ENCODE data around the gene MOB2.

MOB2 gene

DNA sequence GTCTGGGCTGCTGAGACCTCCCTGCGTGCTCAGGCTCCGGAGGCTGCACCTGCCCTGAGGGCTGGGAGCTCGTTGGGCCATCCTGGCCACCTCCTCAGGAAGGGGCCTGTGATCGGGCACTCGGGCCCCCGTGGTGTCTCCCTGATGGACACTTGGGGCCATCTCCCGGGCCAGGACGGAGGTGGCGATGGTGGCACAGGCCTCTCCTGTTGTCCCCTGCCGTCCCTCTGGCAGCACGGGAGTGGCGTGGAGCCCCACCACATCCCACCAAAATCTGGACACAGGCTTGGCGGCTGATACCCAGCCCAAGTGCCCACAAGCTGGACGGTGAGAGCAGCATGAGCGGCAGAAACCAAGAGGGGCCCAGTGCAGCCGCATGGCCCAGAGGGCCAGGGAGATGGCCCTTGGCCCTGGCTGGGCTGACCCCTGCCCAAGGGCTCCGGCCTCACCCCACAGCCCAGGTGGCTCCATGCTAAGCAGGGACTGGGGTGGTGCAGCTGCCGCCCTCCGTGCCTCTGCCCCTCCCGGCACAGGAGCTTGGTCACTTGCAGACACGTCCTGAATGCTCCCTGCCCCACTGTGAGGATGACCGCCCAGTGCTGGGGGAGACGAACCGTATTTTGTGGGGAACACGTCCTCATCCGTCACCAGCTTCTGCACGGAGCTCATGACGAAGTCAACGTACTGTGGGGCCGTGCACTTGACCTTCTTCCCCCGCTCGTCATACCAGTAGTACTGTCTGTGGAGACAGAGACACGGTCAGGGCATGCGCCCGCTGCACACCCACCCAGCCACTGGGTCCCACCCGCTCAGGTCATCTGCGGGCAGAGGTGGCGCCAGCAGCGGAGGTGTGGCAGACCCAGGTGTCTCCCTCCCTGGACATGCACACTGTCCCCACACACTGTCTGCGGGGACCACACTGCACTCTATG, 15.6 kb downstream of the MOB2 start:
- DNase-seq (ENCODE audit: low read depth in 2 of 2) = no peak

DNA sequence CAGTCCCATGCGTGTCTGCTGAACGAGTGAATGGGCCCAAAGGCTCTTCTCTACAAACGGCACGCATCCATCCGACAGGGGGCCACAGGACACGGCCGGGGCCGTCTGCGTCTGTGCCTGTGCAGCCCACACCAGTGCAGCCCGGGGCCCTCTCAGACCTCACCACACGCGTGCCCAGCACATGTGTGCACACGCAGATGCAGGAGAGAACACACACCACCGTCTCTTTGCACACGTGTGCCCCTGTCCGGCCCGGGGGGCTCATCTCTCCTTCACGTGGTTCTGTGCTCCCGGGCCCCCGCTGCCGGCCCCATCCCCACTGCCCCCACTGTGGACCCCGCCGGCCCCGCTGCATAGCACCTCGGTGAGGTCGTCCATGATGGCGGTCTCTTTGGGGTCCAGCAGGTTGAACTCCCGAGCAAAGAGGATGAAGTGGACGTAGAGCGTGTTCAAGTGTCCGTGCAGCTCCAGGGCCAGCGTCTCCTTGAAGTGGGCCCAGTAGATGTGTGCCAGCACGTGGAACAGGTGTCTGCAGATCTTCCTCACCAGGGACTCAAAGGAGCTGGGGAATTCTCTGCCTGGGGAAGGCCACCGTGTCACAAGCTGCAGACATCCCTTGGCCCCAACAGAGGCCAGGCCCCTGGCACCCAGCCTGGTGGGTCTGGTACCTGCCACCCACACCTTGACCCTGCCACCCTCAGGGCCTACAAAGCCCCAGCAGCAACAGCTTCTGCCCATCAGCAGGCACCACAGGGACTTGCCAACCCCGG, 16.5 kb downstream of the MOB2 start:
- DNase-seq (ENCODE audit: low read depth in 2 of 2) = no peak

DNA sequence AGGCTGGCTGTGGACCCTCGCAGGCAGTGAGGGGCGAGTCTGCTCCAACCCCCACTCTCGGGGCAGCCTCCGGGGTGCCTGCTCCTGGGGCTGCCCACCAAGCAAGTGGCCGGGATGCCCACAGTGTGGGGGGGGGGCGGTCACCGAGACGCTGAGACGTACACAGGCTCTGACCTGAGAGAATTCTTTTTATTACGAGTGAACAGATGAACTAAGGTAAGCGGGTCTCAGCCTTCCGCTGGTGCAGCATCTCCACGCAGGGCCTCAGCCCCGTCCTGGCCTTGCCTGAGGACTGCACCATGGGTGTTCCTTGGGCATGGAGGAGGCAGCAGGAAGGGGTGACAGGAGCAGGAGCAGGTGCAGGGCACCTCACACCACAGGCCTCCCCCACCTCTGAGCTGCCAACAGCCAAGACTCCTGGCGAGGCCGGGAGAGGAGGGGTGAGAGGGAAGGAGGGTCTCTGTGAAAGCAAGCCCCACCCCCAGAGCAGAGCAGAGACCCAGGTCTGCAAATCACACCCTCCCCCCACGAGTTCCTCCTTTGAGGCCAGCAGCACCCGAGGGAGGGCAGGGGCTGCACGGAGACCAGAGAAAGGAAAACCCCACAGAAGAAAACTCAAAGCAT, 17.2 kb downstream of the MOB2 start:
- DNase-seq (ENCODE audit: low read depth in 2 of 2) = no peak

DNA sequence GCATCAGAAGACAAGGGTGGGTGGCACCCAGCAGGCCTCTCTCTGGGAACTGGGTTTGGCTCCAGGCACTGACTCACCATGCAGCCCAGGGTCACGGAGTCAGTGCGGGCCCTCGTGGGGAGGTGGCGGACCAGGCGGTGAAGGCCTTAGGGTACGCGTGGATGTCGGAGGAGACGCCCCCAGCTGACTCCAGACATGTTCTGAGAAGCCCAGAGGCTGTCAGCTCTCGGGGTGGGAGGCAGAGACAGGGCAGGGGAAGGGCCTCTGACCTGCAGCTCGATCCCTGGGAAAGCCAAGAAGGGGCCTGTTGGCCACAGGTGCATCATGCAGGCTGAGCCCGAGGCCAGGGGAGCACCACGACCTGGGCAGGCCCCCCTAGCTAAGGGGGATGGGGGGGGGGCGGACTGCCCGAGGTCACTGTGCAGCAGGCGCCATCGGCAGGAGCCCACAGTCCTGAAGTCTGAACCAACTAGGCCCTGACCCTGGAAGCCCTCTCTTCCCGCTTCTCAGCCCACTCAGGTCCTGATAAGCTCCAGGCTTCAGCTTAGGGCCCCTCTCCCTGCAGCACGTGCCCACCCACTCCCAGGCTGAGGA, 18.0 kb downstream of the MOB2 start:
- no peak for DNase-seq (ENCODE audit: low read depth in 2 of 2)

DNA sequence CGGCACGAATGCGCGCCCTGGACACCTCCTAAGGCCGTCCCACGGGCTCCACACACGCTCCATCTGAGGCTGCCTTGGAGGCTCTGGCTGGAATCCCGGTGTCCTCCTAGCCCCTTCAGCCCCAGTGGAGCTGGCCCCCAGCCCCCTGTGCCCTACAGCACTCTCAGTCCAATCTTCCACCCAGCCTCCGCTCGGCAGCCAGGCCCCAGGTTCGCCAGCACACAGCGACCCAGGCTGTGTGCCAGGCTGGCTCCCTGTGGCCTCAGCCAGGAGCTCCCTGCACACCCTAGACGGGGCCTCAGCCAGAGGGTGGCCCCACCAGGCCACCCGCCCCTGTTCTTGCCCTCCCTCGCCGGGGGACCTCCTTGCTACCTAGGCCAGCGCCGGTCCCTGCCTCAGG, 18.6 kb downstream of the MOB2 start:
- DNase-seq (ENCODE audit: low read depth in 2 of 2) = no peak

DNA sequence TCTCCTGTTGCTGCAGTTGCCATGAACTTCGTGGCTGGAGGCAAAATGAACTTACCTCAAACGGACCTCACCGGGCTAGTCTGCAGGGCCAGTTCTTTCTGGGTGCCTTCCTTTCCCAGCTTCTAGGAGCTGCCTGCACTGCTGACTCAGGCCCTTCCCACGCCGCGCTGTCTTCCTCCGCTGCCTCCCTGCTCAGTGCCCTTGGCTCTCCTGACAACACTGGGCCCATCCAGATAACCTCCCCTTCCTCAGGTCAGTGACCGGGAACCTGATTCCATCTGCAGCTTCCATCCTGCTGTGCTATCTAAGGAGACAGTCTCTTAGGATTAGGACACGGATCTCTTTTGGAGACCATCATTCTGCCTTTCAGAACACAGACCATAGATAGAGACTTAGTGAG, 19.3 kb downstream of the MOB2 start:
- no peak for DNase-seq (ENCODE audit: low read depth in 2 of 2)

DNA sequence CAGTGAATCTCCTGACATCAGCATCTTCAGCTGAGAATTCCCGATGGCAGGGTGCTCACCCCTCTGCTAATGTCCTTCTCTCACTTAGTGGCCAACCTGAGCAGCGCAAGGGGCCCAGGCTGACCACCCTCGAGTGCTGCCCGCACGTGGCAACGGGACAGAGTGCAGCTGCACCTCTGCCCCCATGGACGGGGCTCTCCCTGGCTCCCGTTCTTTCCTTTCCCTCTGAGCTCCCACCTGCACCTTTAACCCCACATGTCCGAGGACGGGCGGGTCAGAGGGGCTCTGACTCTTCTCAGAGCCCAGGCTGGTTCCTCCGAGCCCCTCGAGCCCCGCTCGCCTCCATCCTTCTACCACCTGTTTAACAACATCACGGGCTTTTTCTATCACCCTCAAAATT, 19.8 kb downstream of the MOB2 start:
- no peak for DNase-seq (ENCODE audit: low read depth in 2 of 2)

DNA sequence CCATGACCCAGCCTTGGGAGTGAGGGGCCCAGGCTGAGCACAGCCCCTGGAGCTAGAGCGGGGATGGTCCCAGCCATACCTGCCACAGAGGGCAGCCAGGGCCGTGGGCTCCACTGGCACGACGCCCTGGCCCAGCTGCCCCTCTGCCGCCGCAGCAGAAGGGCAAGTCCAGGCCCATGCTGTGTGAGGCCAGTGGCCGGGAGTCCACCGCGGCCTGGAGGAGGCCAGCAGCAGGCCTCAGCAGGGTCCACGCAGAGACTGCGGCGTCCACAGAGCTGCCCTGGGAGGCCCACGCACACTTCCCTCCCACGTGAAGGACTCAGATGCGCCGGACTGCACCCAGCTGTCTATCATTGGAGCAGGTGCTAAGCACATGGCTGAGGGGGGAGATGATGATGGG, 23.5 kb downstream of the MOB2 start:
- no peak for DNase-seq (ENCODE audit: low read depth in 2 of 2)

DNA sequence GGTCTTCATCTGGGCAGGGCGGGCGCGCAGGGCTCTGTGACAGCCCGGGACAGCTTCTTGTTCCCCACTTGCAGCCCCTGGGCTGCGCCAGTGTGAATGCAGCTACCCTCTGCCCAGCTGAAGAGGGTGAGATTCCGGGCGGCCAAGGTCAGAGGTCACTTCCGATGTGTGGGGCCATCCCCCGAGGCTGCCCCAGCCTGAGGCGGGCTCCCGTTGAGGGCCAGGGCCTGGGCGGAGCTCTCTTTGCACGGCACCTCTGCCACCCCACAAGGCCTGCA, 23.9 kb downstream of the MOB2 start:
- no peak for DNase-seq (ENCODE audit: low read depth in 2 of 2)

DNA sequence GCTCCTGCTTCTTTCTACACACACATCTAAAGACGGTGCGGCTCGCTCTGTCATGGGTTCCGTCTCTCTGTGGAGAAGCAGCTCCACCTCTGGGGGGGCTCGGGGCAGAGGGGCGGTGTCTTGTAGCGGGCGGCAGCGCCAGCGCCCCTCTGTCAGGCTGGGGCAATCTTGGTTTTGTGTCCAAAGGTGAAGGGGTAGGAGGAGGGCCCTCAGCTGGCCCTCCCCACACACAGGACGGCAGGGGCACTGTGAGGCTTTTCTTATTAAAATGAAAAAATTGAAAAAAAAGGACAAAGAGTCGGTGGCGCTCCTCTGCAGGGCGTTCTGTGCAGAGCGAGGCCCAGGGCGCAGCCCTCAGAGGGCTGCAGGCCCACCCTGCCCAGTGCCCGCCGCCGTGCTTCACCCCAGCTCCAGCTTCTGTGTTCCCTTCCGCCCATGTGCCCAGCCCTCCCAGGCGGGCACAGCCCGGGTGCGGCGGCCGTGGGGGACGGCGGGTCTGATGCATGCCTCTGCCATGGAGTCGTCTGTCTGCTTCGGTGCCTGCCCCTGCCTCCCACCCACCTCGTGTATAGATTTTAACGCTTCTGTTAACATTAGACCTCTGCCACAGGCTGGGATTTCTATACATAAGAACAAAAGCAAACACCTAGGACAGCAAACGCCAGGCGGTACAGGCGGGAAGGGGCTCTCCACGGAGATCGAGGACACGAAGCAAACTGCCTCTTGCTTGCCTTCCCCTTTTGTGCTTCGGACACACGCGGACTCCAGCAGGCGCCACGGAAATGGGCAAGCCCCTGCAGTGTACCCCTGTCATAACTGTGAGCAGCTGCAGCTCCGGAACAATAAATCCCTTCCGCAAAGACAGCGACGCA, 24.5 kb downstream of the MOB2 start:
- DNase-seq (ENCODE audit: low read depth in 2 of 2) = no peak

DNA sequence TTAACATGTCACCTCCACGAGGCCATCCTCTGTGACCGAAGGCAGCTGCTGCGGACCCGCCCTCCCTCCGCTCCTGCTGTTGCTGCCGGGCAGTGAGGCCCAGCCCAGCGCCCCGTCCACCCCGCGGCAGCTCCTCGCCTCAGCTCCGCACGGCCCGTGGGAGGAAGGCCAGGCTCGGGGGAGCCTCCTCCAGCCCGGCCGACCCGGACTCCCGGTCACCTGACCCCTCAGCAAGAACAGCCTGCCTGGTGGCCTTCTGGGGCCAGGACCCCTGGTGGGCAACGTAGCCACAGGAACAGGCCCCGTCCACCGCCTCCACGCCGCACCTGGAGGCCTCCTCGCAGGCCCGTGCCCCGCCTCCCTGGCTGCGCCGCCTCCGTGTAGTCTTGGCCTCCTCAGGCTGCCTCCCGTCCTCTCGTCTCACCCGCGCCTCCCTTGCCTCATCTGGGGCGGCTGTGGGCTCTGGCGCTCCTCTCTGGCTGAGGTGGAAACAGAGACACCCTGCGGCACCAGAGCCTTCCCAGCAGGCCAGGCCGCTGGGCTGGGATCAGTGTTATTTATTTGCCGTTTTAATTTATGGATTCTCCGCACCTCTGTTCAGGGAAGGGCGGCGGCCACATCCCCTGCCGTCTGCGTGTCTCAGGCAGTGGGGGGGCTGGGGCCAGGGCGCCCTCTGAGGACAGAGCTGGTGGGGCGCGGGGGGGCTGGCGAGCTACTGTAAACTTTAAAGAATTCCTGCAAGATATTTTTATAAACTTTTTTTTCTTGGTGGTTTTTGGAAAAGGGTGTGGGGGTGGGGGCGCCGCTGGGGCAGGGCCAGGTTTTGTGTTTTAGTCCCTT, 25.4 kb downstream of the MOB2 start:
- no peak for DNase-seq (ENCODE audit: low read depth in 2 of 2)

DNA sequence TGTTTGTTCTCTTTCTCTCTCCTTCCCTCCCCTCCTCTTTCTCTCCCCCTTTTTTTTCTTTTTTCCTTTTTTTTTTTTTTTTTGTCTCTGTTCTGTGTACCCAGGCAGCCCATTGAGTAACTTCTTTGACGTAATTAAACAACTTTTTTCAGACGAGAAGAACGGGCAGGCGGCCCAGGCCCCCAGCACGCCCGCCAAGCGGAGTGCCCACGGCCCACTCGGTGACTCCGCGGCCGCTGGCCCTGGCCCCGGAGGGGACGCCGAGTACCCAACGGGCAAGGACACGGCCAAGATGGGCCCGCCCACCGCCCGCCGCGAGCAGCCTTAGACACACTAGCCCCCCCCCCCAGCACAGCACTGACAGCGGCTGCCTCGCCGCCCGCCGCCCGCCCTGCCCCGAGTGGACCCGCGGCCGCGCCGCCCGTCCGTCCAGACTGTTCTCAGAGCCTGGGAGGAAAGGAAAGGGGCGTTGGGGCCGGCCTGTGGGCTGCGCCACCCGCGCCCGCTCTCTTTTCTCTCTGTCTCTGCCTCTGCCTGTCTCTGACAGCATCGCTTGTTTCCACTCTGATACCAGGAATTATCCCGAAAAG, 26.1 kb downstream of the MOB2 start:
- no peak for DNase-seq (ENCODE audit: low read depth in 2 of 2)

DNA sequence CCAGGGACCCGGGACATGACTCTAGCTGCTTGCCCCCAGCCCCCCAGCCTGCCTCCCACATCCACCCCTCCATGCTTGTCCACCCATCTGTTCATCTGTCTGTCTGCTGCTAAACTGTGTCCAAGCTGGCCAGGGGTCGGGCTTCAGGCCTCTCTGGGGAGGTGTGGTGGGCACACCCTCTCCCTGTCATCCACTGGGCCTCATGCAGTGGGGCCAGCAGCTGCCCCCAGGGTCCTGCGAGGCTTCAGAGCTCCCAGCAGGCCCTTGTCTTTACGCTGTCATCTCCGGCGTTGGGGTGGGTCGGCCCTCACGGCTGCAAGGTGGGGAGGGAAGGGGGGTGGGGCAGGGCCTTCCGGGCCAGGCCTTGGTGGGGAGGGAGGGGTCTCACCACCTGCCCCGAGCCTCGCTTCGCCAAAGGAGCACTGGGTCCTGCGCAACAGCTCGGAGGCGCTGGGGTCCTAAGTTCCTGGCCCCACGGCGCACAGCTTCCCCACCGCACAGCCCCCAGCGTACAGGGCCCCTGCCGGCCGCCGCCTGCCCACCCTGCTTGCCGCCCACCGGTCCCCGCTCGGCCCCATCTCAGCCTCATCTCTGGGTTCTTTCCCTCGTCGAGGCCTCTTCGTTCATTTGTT, 26.7 kb downstream of the MOB2 start:
- DNase-seq (ENCODE audit: low read depth in 2 of 2) = no peak

DNA sequence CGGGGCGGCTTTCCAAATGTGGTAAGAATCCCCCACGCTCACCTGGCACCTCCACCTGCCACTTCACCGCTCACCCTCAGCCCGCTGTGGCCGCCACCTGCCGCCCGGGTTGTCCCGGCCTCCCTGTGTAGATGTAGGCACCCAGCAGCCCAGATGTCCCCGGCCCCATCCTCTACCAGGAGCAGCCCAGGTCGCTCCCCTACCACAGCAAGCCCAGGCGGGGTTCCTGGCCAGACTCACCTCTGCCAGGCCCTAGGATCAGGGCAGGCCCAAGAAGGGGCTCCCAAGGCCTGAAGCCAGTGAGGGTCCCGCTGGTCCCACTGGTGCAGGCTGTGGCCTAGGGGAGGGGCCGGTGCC, 27.4 kb downstream of the MOB2 start:
- DNase-seq (ENCODE audit: low read depth in 2 of 2) = no peak

DNA sequence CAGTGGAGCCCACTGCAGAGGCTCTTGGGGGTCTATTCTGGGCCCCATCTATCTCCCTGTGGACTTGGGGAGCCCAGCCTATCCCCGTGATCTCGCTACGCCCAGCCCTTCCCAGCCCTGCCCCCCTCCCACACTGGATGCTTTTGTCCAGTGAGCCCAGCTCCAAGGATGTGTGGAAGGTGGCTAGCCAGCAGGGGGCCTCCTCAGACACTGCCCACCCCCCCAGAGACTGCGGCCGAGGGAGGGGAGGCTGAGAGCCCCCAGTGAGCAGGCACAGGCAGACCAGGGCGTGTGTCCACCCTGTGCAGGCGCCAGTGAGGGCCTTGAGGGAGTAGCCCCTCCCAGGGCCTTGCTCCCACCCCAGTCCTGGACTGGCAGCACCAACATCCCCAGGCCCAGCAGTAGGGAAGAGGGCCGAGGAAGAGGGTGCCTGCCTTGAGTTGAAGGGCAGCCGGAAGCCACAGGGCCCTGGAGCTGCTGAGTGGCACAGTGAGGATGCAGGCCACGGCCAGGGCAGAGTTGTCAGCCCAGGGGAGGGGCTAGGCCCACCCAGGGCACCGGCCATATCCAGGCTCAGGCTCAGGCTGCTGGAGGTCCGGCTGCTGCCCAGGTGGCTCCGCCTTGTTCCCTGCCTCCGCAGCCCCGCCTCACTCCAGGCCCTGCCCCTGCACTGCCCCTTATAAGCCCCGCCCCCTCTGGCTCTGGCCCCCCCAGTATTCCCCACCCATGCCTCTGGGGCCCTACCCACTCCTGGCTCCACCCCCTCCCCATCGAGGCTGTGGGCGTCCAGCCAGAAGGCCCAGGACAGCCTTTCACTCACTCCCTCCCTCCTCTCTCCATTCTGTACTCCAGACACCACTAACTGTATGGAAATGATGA, 28.0 kb downstream of the MOB2 start:
- DNase-seq (ENCODE audit: low read depth in 2 of 2) = no peak

DNA sequence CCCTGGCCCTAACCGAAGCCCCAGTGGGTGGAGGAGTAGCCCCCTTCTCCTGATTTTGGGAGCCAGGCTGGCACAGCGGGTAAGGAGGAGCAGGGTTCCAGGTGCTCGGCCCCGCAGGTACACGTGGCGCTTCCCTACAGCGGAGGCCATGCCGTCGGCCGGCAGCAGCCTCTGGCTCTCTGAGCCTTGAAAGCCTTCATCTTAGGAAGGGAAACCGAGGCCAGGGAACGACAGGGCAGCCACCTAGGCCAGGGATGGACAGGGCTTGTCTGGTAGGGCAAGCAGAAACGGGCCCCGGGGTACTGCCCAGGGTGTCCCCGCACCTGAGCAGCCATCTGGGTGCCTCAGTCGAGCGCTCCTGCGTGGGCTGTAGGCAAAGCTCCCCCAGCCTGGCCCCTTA, 28.7 kb downstream of the MOB2 start:
- no peak for DNase-seq (ENCODE audit: low read depth in 2 of 2)

DNA sequence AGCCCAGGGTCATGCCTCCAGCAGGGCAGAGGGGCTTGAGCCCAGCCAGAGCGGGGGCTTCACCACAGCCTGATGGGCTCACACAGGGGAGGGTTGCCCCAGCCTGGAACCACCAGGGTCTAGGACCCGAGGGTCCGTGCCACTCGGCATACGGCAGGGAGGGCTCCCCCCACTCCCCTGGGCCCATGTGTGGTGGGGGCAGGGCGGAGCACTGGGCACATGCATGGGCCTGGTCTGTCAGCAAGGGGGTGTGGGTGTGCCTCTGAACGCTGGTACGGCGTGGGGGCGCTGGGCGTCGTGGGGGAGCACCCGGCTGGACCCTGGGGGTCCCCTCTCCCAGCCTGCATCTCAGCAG, 29.3 kb downstream of the MOB2 start:
- DNase-seq (ENCODE audit: low read depth in 2 of 2) = no peak

DNA sequence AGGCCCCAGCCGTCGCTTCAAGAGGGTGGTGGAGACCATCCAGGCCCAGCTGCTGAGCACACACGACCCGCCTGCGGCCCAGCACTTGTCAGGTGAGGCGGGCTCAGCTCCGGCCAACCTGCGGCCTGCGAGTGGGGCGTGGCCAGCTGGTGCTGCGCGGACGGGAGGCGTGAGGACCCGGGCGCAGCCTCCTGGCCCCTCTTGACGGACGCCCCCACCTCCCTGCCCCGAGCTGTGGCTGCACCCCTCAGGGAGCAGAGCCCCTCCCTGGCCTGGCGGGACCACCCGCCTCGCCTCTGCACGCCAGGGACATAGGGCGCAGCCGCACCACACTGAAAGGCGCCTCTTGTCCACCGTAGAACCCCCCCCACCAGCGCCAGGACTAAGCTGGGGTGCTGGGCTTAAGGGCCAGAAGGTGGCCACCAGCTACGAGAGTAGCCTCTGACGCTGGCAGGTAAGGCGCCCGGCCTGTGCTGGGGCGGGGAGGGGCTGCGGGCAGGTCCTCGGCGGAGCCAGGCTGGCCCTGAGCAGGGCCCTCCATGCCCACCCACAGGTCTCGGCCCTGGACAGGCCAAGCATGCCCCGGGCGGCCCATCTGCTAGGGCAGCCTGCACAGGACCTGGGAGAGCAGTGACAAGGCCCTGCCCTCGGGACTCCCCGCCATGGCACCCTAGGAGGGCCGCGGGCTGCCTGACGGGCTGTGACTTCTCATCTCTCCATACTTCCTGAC, 29.8 kb downstream of the MOB2 start:
- no peak for DNase-seq (ENCODE audit: low read depth in 2 of 2)

All from stimulated activated CD8-positive, alpha-beta memory T cell treated with anti-CD3 and anti-CD28 coated beads, Interleukin-15, amount 100 ng/mL, for 4 hours (primary cell).